C4-2B (cell line): ENCODE data around the gene PTX4.

Experiments used
- ZFX ChIP-seq: fragments of 450-650 bp; IDR thresholded peaks from 2 replicates; pipeline ENCODE4 v1.6.1; 2017
- TF ChIP-seq, protein P1 (sequence below): fragments of 450-650 bp; conservative IDR thresholded peaks from 2 replicates; pipeline ENCODE4 v1.5.1; 2017; ENCODE audit warnings: mild to moderate bottlenecking

DNA sequence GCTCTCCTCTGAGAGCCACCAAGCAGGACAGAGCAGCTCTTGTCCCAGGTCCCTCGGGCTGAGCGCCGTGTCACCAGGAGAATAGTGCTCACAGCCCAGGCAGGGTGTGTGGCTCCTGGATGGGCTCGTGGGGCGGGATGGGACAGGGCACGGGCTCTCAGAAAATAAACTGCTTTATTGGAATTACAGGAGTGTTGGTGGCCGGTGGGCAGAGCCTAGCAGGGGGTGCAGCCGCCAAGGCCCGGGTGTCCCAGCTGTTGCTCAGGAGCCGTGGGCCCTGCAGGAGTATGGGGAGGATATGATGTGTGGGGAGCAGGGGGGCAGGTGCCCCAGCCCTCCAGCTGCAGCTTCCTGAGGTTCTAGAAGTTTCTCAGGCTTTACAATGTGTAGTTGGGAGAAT, 21.5 kb upstream of the PTX4 start:
- TF ChIP-seq, protein P1, sequence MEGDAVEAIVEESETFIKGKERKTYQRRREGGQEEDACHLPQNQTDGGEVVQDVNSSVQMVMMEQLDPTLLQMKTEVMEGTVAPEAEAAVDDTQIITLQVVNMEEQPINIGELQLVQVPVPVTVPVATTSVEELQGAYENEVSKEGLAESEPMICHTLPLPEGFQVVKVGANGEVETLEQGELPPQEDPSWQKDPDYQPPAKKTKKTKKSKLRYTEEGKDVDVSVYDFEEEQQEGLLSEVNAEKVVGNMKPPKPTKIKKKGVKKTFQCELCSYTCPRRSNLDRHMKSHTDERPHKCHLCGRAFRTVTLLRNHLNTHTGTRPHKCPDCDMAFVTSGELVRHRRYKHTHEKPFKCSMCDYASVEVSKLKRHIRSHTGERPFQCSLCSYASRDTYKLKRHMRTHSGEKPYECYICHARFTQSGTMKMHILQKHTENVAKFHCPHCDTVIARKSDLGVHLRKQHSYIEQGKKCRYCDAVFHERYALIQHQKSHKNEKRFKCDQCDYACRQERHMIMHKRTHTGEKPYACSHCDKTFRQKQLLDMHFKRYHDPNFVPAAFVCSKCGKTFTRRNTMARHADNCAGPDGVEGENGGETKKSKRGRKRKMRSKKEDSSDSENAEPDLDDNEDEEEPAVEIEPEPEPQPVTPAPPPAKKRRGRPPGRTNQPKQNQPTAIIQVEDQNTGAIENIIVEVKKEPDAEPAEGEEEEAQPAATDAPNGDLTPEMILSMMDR, result no peak
- TF ChIP-seq ZFX, result no peak
